NOMO-1 treated with DMSO at 0.1 percent for 48 hours (cell line): ENCODE data around the gene EFEMP1.

Experiments
- DNase-seq: peaks from one replicate; lab custom pipeline; 2025; ENCODE audit not compliant: unreplicated experiment; lab: John Stamatoyannopoulos, UW

EFEMP1 gene, protein sequence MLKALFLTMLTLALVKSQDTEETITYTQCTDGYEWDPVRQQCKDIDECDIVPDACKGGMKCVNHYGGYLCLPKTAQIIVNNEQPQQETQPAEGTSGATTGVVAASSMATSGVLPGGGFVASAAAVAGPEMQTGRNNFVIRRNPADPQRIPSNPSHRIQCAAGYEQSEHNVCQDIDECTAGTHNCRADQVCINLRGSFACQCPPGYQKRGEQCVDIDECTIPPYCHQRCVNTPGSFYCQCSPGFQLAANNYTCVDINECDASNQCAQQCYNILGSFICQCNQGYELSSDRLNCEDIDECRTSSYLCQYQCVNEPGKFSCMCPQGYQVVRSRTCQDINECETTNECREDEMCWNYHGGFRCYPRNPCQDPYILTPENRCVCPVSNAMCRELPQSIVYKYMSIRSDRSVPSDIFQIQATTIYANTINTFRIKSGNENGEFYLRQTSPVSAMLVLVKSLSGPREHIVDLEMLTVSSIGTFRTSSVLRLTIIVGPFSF

DNA sequence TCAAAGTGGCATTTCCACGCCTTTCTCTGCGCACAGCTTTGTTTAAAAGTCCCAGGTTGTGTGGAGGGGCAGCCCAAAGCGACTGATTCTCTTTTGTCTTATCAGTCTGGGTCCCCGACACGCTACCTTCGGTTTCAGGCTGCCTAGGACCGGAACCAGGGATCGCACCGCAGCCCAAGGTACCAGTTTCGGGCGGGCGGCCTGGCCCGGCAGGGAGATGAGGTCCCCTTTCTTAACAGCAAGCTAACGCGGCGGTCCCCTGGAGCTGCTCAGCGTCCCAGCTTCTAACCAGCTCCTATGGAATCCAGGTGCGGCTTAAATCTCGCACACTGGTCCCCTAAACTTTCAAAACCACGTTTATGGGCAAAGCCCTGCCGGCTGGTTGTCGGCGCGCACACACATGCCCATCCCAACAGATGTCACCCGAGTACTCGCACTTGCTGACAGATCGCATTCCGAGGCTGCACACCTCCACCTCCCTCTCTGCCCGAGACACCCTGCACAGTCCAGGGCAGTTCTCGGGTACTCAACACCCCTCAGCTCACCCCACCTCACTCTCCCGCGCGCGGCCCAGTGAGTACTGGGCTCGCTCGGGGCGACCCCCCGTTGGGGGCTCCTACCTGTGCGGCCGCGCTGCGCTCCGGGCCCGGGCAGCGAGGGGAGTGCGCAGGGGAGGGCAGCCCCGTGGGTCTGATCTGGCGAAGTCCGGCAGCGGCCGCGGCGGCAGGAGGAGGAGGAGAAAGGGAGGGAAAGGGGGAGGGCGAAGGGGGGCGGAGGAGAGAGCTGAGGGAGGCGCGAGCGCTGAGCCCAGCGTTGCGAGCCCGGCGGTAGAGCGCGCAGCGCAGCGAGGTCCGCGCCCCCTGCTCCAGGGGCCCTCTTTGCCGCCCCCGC lies at the start of gene EFEMP1:
EFEMP1 (minus strand) TSS at position 692 of the 891 bp plus-strand sequence. CDS start 1,342 bp downstream, outside the sequence.
- DNase-seq: peak; percentile 1

DNA sequence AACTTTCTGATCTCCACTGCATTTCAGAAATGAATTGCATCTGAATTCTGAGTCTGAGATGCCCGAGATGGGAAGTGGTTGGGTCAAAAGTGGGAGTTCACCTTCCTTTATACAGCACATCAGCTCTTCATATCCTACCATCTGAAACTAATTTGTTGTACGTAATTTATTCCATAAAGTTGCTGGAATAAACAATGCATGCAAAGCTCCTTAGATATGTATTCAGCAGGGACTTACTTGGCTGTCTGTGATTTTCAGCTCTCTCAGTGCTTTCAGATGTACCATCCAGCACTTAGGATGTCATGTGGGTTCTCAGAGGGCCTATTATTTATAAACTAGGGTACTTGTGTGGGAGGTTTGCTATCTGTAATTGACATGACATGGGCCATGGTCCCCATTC lies 46.9 kb upstream of the EFEMP1 start:
- no peak for DNase-seq

DNA sequence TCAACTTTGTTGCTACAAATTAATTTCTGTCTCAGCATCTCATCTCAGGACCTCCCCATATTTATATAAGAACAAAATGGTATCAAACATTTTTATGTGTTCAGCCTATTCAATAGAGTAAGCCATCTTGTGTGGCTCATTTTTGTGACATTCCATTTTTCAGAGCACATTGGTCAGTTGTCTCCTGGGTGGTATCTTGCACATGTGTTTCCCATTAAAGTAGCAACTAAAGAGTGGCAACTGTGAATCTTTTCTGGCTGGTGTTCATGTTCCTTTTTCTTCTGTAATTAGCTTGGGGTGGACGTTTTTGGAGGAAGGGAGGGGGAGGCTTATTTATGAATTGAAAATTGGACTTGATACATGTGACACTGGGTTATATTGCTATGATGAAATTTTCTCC lies 45.4 kb upstream of the EFEMP1 start:
- DNase-seq: peak; percentile 65

DNA sequence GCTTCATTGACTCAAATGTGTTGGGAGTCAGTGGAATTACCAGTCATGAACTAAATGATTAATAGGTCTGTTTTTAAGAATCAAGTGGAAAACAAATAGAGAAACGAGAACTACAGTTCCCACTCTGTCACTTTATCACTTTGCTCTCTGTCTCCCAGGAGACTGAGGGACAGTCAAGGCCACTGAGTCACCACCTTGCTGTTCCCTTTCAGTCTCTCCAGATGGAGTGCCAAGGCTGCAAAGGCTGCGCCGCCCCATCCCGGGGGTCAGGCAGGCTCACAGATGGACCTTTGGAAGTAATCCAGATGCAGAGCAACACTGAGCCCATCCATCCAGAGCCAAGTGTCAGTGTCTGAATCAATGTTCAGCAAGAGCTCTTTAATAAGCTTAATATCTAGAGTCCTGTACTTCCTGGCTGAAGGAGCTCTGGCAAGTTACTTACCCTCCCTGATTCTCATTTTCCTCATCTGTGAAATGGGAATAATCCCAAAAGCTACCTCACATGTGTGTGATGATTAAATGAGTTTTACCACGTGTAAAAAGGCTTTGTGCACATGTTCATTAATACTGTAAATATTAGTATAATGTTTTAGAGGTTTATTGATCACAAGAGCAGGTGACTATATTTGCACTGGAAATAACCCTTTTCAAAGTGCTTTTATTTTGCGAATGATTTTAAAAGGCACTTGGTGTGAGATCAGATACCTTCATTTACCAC lies 43.0 kb upstream of the EFEMP1 start:
- no peak for DNase-seq

DNA sequence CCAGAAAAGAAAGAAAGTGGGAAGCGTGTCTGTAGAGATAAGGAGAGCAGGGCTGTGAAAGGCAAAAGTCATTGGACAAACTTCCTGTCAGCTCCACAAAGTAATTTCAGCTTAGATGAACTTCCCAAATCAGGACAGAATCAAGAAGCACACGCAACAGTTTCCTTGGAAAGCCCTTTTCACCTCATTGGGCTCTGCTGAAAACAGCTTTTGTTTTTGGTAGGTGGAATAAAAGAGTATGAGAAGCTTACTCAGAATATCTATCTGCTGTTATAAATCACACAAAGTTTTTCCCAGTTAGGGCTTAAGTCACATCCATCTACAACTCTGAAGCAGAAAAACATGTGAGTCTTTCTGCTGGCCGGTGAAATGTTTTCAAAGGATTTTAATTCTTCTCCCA lies 42.4 kb upstream of the EFEMP1 start:
- no peak for DNase-seq

DNA sequence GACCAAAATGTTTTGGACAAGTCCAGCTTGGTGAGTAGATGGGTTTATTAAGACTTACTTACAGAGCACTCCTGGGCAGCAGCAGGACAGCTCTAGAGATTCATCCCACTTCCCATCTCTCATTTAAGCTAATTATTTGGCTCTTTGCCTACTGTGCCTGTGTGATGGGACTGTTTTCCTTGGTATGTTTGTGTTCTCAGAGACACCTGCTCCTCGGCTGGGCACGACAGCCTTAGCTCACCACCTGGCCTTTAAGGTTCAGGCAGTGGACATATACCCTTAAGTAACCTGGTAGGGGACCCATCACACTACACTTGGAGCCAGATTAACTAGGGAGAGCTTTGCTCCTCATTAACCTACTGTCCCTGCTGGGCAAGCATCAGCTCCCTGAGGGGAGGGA lies 41.7 kb upstream of the EFEMP1 start:
- DNase-seq: no peak

DNA sequence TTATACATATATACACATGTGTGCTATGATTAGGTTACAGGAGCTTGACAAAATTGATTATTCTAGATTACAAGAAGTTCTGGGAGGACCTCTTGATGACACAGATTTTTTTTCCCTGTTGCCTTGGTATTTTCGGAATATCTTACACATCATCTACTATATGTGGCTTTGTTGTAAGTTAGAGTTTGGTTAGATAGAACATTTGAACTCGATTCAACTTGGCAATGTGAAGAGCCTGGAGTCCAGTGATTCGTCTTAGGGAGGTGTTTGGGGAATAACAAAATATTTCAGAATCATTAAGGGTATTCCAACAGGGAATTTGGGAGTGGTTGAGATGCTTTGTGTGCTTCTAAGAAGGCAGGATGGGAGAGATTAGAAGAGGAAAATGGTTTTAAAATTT lies 39.3 kb upstream of the EFEMP1 start:
- DNase-seq: no peak

DNA sequence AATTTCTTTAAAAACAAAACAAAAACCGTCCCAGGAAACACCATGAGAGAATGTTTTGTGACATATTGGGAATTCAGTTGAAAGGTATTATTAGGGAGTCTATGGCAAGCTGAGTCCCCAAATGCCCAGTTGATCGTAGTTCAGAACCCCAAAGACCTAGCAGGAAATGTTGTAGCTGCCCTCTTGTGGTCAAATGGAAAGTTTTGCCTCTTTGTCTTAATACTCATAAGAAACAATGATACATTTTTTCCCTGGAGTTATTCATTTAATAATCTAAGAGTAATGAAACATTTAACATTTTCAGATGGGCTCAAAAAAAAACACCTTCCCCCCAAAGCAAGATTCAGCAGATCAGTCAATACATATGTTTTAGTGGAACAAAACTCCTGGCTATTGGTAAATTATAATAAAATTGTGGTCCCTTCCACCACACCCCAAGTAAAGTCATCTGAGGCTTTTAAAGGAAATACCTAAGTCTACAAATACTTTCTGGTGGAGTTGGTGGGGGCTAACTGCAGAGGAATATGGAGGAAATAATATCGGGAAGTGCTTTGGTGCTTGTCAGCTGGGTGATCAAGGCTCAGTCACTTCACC lies 37.8 kb upstream of the EFEMP1 start:
- peak; percentile 41 for DNase-seq

DNA sequence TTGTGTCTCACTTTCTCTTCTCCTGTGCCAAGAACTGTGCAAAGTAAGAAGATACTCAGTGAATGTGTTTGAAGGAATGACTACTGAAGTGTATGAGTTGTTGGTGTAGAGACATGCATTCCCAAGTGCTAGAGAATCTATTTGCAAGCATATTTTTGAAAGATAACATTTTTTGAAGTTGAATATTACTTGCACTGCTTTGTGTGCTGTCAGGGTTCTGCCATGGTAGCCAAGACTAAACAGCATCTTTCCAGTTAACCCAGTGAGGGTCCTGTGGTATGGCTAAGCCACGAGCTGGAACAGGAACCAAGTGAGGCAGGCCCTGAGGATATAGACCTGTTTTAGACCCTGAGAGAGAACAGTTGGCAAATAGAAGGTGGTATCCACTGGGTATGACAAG lies 35.2 kb upstream of the EFEMP1 start:
- no peak for DNase-seq

DNA sequence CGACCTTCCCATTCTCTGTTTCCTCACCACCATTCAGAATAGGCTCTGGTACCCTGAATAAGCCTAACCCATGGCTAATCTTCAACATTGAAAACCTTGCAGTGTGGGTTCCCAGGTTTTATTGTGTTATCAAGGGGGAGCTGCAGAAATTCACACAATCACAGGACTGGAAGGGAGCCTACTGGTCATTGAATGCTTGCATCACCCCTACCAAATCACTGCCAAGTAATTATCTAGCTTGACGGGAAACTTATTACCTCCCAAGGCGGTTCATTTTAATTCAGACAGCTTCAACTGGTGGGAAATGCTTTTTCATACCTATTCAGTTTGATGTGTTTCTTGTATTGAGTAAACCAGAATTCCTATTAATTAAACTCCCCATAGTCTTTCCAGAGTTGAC lies 33.6 kb upstream of the EFEMP1 start:
- DNase-seq: no peak

DNA sequence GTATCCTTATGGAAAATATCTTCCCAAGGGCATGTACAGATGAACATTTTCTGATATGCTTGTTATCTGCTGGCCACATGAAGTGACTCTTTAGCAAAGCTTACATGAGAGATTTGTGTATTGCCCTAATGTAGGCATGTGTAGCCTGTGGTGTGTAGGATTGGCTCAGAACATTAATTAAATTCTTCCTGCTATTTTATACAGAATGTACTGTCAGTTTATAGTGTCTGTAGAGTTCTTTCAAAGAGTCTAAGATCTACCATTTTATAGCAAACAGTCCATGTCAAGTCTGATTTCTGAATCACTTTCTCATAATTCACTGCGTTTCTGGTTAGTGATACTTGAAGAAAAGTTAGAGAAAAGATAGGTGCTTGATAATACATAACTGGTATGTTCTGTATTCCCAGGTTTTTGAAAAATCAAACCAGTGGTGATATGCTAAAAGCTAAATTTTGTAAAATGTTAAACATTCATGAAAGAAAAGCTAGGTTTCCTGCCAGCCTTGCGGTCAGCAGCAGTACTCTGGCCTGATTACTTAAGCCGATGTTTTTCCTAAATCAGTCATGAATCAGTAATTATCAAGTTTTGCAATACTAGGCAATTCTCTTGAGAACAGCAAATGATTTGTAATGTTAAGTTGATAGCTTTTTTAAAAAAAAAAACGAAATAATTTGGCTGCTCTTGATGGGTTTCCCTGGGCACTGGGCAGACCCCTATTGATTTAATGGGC lies 30.9 kb upstream of the EFEMP1 start:
- peak; percentile 78 for DNase-seq

DNA sequence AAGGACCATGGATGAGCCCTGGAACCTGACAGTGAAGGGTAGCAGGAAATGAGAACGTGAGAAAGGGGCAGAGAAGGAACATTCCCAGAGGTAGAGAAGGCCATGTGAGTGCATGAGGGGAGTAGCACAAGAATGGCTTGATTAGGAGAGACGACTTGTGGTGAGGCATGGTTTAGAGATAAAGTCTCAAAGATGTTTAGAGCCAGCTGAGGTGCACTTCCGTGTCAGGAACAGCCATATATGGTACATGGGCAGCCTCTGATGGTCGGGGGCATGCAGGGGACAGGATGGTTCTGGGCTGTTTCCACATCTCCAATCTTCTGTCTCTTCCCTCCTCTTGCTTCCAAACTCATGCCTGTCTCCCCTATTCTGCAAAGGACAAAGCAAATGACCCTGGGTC lies 28.8 kb upstream of the EFEMP1 start:
- no peak for DNase-seq

DNA sequence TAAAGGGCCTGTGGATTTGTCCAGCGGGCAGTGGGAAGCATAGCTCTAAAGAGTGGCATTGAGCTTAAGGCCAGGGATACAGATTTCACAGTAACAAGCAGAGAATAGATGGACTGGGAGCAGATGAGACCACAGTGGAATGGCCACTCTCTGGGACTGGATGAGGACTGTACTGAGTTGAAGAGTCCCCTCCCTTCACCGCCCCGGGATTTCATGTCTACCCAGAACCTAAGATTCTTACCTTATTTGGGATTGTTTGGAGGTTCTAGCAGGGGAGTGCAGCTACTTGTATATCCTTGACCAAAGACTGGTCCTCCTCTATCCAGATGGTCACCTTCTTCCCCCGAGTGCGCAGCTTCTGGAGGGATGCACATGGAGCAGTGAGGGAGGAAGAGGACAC lies 28.0 kb upstream of the EFEMP1 start:
- DNase-seq: no peak

DNA sequence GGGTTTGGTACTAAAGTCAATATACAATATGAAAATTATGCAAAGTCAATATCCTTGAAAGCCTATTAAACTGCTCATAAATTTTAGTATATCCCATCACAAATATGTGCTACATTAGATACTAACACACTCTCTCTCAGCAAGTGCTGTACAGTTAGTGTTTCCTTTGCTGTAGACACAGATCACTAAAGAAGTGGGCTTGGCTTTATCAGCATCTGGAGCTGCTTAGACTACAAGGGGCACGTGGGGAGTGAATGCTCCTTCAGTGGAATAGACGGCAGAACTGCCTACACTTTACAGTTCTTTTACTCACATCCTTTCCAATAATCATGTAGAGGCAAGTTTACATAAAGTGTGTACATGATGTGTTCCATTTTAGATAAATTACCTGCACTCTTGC lies 26.0 kb upstream of the EFEMP1 start:
- no peak for DNase-seq

DNA sequence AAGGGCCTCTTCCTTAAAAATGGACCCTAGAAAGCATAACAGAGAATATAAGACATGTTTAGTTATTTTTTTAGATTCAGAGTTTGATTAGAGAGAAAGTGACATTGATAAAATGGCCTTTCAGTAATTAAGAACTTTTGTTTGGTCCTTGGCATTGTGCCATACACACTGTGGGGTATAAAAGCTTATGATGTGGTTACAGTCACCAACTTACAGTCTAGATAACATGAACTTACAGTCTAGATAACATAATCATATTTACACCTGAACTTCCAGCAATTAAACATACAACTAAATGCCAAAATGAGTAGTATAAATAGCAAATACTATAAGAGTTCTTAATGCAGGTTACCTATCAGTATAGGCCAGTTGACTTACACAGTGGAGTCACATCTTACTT lies 25.6 kb upstream of the EFEMP1 start:
- DNase-seq: no peak

DNA sequence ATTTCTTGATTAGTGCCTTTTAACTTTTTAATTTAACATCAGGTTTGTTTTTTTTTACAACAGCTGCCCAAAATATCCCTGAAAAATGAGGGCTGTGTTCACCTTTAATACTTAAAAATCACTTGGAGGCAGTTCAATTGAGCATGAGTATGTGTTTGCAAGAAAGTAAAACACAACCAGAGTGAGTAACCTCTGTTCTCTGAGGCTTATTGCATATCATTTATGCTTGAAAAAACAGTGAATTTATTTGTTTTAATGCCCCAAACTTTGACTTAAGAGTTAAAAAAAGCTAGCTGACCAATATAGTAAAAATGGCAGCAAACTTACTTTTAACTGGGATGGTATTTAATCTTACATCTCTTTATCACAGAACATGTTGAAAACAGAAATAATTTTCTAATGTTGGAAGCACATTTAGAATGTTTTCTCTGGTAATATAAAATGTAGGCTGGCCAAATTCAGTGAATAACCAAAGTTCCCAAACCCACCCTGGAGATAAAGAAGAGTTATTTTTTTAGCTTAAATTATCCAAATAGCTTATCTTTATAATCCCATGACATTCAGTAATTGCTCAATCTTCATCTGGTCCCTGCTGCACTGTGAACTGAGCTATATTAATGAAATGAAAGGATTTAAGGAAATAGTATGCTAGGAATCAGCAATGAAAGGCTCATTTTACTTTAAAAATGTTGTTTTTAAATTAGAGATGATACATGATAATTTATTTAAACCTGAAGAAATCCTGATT lies 24.8 kb upstream of the EFEMP1 start:
- no peak for DNase-seq

DNA sequence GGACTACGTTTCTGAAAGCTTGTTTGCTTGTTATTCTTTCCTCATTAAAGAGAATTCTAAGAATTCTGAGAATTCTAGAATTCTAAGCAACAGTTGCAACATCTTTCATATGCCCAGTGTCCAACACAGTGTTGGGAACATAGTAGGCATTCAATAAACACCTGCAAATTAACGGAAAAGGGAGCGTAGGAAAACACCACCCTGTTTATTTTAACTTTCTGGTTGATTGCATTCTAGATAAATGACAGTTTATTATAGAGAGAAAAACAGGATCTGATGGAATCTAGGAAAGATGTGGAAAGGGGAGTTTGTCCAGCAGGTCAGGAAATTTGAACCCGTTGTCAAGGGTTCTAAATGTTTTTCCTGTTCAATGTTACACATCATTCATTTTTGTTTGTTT lies 24.2 kb upstream of the EFEMP1 start:
- no peak for DNase-seq

DNA sequence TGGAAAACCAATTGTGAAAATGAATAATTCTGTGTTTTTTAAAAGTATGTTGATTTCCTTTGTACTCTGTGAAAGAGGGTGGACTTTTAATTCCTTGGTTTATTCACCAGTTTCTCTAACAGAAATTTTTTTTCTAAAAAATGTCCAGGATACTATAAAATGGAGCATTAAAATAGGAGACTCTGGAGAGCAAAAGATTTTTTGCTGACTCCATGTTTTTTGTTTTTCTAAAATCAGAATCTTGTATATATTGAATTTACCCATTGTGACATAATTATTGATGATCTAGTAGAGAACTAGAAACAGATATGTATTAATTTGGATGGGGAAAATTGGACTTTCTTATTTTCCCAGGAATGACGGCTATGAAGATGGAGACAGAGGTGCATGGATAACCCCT lies 23.2 kb upstream of the EFEMP1 start:
- no peak for DNase-seq

DNA sequence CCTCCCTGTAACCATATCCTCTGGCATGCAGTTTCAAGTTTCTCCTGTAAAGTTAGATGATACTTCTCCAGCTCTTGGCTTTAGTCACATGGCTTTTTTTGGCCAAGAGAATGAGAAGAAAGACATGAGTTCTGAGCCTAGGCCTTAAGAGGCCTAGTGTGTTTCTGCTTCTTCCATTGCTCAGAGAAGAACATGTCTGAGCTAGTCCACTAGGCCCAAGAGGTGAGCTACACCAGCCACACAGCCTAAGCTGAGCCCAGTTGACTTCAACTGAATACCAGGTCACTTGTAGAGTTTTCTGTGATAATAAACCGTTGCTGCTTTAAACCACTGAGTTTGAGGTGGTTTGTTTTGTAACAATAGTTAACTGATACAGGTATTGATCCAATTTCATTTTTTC lies 19.9 kb upstream of the EFEMP1 start:
- no peak for DNase-seq

DNA sequence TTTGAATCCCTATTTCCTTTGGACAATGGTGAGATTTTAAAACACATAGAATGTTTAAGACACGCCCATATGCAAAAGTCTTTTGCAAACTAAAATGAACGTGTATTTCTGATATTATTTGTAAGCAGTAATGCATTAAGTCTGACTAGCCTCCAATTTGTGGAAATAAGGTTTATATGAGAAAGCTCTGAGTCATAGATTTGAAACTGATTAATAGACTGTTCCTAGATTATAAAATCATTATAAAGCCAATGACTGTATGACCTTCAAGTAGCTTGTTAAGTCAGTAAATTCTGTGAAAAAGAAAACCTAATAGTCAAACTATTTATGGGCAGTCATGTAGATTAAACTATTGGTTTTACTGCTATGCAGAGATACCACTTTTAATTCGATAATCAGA lies 12.8 kb upstream of the EFEMP1 start:
- DNase-seq: no peak
